Measurements from ENCODE around the gene PECR.
A peak's percentile ranks its signal among the peaks of the same experiment; 100 is the strongest.

Gene PECR

GRCh38 chr2:216069028-216069427, 12.6 kb downstream of the PECR start:
- no peak for DNase-seq

DNA sequence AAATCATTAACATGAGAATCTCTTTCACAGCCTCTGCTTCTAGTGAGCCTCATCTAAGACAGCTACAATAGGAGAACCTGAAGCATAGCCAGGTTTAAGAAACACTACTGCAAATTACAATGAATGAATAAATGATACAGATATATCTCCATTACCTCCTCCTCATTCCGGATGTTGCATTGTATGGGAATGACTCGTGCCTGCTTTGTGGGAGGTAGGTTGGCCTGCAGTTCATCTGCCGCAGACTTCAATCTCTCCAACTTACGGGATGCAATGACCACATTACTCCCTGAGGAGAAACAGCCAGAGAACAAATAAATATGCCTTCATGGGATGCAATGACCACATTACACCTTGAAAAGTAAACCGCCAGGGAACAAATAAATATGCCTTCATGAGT, 15.4 kb downstream of the PECR start:
- no peak for DNase-seq

DNA sequence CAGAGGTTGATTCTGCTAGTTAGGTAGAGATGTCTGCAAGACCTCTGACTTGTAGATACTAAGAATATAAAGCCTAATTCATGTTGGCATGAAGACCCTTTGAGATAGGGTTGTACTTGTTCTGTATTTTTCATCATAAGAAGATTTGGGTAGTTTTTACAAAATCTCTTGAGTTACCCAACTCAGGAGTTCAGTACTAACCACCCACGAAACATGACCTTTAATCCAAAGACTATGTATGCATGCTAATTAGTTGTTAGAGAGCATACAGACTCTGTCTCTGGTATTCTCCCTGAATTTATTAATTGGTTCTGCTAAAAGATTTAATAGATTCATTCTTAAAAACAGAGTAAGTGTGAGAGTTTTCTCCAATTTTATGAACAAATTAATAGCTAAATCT, 16.9 kb downstream of the PECR start:
- no peak for DNase-seq

GRCh38 chr2:216064014-216064630, 17.5 kb downstream of the PECR start:
- DNase-seq, result no peak

DNA sequence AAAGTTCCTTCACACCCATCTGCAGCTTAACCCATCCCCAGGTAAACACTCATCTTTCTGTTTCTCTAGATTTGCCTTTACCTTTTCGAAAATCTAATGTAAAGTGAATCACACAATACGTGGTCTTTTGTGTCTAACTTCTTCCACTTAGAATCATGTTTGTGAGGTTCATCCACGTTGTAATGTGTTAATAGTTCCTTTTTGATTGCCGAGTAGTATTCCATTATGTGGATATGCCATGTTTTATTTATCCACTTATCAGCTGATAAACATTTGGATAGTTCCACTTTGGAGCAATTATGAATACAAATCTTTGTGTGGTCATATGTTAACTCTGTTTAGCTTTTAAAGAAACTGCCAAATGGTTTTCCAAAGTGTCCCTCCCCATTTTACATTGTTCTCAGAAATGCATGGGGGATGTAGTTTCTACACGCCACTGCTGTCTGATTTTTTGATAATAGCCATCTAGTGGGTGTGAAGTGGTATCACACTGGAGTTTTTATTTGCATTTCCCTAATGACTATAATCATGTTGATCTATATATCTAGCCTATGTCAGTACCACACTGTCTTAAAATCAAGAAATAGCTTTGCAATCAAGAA, 22.3 kb downstream of the PECR start:
- DNase-seq, result no peak

- peak in 4 of 5 donors; percentile 17 to 79 (median 32) for DNase-seq
Observed at GRCh38 chr2:216057688-216058193, 23.9 kb downstream of the PECR start.

GRCh38 chr2:216056739-216057138, 24.9 kb downstream of the PECR start:
- DNase-seq, result no peak

GRCh38 chr2:216055680-216056079, 25.9 kb downstream of the PECR start:
- no peak for DNase-seq

GRCh38 chr2:216052420-216052819, 29.2 kb downstream of the PECR start:
- DNase-seq, result no peak

DNA sequence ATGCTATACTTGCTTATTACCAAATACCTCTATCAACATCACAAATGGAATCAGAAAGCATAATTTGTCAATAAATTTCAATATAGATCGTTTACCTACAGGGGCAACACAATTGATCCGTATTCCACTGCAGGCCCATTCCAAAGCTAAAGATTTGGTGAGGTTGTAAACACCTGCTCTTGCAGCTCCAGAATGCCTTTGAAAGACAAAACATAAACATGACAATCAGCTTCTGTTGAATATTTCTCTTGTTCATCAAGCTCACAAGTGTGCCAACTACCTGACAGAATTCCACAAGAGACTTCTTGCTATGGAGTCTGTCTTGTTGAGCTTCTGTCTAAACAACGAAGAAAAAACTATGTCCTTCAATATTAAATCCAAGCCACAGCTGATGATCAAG, 30.3 kb downstream of the PECR start:
- no peak for DNase-seq

- DNase-seq, result no peak
Observed at GRCh38 chr2:216049452-216049851, 32.2 kb downstream of the PECR start.

DNA sequence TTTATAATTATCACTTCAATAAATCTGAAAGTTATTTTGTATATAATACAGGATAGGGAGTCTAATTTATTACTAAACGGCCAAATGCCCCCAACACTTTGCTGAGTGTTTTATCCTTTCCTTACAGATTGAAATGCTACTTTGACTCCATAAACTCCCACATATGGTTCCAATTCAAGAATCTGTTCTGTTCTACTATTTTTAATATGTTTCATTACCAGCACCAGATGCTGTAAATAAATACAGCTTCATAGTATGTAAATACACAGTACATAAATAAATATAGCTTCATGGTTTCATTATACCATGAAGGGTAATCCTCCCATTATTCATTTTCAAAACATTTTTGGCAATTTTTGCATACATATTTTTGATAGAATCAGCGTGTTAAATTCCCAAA, 34.2 kb downstream of the PECR start:
- DNase-seq, result no peak

- DNase-seq, result peak in 1 of 5 donors; percentile 22
Observed at GRCh38 chr2:216044883-216045486, 36.6 kb downstream of the PECR start.

GRCh38 chr2:216043949-216044348, 37.7 kb downstream of the PECR start:
- no peak for DNase-seq

DNA sequence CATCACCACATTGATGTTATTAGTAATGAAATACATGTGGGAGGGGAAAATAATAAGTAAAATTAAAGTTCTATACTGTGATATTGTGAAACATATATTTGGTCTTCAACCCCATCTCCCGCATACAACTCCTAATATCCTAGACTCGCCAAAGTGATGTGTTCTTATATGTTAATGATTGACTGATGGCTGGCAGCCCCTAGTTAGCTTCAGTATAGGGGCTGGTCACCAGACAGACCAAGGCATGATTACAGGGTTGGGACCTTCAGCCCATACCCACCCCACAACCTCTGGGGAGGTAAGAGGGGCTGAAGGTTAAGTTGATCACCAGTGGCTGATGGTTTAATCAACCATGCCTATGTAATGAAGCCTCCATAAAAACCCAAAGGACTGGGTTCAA, 40.2 kb downstream of the PECR start:
- no peak for DNase-seq

GRCh38 chr2:216039918-216040317, 41.7 kb downstream of the PECR start:
- DNase-seq, result no peak

DNA sequence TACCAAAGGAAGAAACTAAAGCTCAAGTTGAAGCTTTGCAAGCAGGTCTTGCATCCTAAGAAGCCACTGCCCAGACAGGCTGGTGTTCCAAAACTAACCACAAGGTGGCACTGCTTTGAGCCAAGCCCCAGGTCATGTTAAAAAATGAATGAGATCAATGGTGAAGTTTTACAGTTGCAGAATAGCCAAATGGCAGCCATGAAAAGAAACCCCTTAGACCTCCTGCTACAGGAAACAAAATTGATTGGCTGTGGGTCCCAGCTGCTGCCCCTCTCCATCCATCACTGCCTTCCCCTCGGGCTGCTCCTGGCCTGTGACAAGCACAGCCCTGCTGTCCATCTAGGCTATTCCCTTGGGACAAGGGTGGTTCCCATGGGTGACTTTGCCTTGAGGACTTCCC, 47.5 kb downstream of the PECR start:
- DNase-seq, result peak; percentile 35 to 75 (median 53)

DNA sequence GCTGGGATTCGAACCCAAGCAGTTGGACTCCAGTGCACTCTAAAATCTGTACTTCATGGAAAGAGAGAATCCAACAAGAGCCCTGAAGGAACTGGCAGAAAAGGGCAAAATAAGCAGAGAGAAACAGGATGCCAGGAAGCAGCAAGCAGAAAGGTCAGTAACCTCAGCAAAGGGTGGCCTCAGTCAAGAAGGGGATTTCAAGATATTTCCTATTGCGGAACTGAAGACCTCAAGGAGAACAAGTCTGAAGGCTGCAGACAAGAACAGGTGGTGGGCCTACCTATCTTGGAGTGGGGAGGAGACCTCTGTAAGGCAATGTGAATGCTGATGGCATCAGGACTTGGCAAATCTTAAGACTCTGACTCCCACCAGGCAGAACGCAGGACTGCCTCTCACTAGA, 48.2 kb downstream of the PECR start:
- DNase-seq, result no peak

DNA sequence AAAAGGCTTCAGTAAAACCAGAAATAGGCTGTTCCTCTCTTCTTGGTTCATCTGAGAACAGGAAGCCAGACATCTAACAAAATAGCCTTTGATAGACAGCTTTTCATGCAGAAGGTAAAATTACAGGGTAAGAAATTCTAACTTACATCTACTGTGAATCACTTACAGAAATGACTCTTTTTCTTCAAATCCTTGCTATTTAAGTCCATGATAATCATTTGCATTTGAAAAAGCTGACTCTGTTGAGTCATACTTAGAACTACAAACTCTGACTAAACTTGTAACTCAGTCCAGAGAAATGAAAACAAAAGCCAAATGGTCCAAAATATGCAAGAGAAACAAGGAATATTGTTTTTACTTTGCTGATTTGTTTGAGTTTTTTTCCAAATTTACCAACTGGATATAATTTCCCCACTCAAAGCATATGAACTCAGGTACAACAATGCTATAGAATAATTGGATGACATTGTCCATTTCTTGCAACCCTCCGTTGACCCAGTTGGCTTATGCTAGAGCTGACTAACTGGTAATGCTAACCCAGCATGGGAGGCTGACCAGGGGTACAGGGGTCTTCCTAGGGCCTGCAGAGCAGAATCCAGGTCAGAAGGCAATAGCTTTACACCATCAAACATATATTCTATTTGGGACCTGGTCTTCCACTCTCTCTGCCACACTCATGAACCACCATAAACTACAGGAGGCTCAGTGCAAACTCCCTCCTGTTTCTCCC, 49.5 kb downstream of the PECR start:
- DNase-seq, result peak in 1 of 5 donors; percentile 74

DNA sequence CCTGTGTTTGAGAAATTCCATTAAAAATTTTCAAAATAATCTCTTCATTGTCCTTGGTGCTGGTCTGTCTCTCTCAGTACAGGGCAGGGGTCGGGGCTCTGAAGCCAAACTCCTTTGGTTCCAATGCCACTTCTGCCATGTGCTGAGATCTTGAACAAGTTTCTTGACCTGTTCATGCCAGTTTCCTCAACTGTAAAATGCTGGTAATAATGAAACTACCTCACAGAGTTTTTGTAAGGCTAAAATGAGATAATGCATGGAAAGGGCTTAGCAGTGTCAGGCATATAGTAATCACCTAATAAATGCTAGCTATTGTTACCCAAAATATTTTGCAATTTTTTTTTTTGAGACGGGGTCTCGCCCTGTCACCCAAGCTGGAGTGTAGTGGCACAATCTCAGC, 51.4 kb downstream of the PECR start:
- peak in 1 of 5 donors; percentile 19 for DNase-seq

DNA sequence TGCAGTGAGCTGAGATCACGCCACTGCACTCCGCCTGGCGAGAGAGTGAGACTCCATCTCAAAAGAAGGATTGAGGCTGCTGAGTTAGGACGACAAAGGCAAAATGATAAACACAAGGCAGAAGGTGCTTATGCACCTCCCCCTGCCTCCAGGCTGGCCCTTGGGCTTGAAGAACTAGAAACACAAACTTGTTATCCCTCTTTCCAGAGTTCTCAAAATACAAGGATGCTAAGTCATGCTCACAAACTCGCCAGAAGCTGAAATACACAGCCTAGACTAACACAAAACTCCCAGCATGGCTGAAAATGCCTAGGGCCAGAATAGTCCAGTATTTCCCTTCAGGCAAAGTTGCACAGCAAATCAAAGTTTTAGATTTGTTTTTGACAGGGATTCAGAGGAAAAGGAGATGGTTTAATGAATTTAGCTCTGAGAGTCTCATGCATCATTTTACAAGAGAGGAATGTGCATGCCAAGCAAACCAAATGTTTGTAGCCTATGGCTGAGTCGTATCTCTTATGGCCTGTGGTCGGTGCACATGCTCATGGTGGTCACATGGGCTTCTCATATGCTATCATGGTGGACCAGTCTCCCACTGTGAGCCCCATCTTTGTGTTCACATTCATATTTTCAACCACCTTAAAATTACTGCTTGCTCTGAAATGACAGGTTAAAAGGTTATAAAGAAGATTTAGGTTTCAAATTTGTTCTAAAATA, 52.0 kb downstream of the PECR start:
- peak in 1 of 5 donors; percentile 28 for DNase-seq

DNA sequence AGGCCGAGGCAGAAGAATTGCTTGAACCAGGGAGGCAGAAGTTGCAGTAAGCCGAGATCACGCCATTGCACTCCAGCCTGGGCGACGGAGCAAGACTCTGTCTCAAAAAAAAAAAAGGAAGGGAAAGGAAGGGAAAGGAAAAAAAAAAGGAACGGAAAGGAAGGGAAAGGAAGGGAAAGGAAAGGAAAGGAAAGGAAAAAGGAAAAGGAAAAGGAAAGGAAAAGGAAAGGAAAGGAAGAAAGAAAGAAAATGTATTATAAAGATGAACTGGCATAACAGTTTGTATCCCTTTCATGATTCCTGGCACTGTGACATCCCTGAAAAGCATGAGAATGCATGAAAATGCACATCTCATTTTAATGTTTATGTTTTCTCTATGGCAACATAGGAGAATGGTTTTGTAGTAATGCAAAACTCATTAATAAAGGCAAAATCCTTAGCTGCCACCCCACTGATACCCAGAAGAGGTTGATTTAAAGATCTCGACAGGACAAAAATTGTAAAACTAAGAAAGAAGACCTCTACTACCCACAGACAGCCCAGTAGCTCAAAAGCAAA, 56.8 kb downstream of the PECR start:
- no peak for DNase-seq
